Body of pancreas (tissue), 4 donors: ENCODE results near the gene MGAT4D.

ENCODE experiments used
- POLR2A ChIP-seq, 3 donors: fragments of 450-650 bp; IDR thresholded peaks; one replicate each; pipeline ENCODE4 v1.6.1; 2016; ENCODE audit warnings: antibody characterized with exemption in 3 of 3, mild to moderate bottlenecking in 2 of 3
- TF ChIP-seq, protein P1 (sequence below), 7 experiments: fragments of 450-650 bp in 4 of 7; fragments of 200-600 bp in 3 of 7; sonication (generic) in 3 of 7; IDR thresholded peaks; one replicate each; pipeline ENCODE4 v1.5.1; 2016 to 2019; ENCODE audit warnings: antibody characterized with exemption in 7 of 7

- no peak for TF ChIP-seq POLR2A (IDR thresholded peaks at IDR 0.05)
- TF ChIP-seq, protein P1, sequence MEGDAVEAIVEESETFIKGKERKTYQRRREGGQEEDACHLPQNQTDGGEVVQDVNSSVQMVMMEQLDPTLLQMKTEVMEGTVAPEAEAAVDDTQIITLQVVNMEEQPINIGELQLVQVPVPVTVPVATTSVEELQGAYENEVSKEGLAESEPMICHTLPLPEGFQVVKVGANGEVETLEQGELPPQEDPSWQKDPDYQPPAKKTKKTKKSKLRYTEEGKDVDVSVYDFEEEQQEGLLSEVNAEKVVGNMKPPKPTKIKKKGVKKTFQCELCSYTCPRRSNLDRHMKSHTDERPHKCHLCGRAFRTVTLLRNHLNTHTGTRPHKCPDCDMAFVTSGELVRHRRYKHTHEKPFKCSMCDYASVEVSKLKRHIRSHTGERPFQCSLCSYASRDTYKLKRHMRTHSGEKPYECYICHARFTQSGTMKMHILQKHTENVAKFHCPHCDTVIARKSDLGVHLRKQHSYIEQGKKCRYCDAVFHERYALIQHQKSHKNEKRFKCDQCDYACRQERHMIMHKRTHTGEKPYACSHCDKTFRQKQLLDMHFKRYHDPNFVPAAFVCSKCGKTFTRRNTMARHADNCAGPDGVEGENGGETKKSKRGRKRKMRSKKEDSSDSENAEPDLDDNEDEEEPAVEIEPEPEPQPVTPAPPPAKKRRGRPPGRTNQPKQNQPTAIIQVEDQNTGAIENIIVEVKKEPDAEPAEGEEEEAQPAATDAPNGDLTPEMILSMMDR (IDR thresholded peaks at IDR 0.05), result no peak
These were observed 25.3 kb upstream of the MGAT4D start for GRCh38 chr4:140523370-140523856.
